Body of pancreas (tissue), 4 donors: ENCODE results near the gene COMMD2. TPM values are rescaled to one million over a fixed set of nuclear protein-coding genes. Genes with fewer than 3 reads are reported as not detected.

Experiments
- ATAC-seq: fragments of 150-250 bp; one replicate; pipeline ENCODE4 v1.9.1; 2016
- DNase-seq, 4 donors: peaks; one replicate each; pipeline ENCODE4 v3.0.0-alpha.2; 2019
- H3K27ac ChIP-seq, 4 donors: fragments of 200-600 bp; sonication (generic); 1 replicate in 3 of 4; 2 replicates in 1 of 4; pipeline versions ENCODE4 v1.5.1 to v1.6.1; 2016 to 2019; ENCODE audit warnings: mild to moderate bottlenecking in 1 of 4, mixed read lengths in 1 of 4, moderate library complexity in 1 of 4
- H3K27me3 ChIP-seq, 2 donors: fragments of 200-600 bp; sonication (generic); one replicate each; pipeline ENCODE4 v1.6.0; 2016; ENCODE audit warnings: mild to moderate bottlenecking in 1 of 2
- H3K36me3 ChIP-seq, 2 donors: fragments of 200-600 bp; sonication (generic); replicated peaks in 1 of 2; 2 replicates each; pipeline ENCODE4 v1.5.1; 2016; ENCODE audit warnings: low read depth in 2 of 2; ENCODE audit not compliant: insufficient read depth in 1 of 2
- H3K4me1 ChIP-seq: fragments of 200-600 bp; sonication (generic); one replicate; pipeline ENCODE4 v1.6.0; 2016
- H3K4me3 ChIP-seq, 2 donors: fragments of 200-600 bp; sonication (generic); 1 replicate in 1 of 2; 2 replicates in 1 of 2; pipeline ENCODE4 v1.5.1; 2016 to 2019
- H3K9me3 ChIP-seq, 3 donors: fragments of 200-600 bp; sonication (generic); 1 replicate in 2 of 3; 2 replicates in 1 of 3; pipeline ENCODE4 v1.5.1; 2016
- POLR2A ChIP-seq, 3 donors: fragments of 450-650 bp; IDR thresholded peaks; one replicate each; pipeline ENCODE4 v1.6.1; 2016; ENCODE audit warnings: antibody characterized with exemption in 3 of 3, mild to moderate bottlenecking in 2 of 3
- WGBS, 2 donors: methylation state at CpG; one replicate each; pipeline ENCODE4 v1.1.5; 2017; 5-methylcytosine and 5-hydroxymethylcytosine counted together
- intact Hi-C: fragments of 100-400 bp; cut with DNase I; formaldehyde crosslinking; loops from one replicate; pipeline ENCODE4 v1.15.1; 2023
- total RNA-seq, 2 donors: library from RNA; depleted of rRNA; stranded (reverse); fragments of >200 nt; gene quantifications; one replicate each; pipeline ENCODE4 v1.1.0, GENCODE V29; 2016
- TF ChIP-seq, protein P1 (sequence below), 7 experiments: fragments of 450-650 bp in 4 of 7; fragments of 200-600 bp in 3 of 7; sonication (generic) in 3 of 7; IDR thresholded peaks; one replicate each; pipeline ENCODE4 v1.5.1; 2016 to 2019; ENCODE audit warnings: antibody characterized with exemption in 7 of 7

The COMMD2 gene
- total RNA-seq, 2 donors from 2014 or later, result 8.2 to 41.2 TPM

DNA sequence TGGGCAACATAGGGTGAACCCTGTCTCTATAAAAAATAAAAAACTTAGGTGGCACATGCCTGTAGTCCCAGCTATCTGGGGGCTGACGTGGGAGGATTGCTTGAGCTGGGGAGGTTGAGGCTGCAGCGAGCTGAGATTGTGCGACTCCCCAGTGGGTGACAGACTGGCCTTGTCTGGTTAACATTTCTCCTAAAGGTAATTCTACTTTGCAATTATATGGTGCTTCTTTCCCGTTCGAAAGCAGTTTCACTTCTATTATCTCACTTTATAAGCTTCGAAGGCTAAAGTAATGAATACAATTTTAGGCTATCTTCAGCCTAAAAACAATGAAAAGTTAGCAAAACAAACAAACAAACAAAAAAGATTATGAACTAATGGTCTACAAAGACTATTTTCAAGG is 35.3 kb downstream of the COMMD2 start:
- H3K27ac ChIP-seq, result no peak overlapping the region

DNA sequence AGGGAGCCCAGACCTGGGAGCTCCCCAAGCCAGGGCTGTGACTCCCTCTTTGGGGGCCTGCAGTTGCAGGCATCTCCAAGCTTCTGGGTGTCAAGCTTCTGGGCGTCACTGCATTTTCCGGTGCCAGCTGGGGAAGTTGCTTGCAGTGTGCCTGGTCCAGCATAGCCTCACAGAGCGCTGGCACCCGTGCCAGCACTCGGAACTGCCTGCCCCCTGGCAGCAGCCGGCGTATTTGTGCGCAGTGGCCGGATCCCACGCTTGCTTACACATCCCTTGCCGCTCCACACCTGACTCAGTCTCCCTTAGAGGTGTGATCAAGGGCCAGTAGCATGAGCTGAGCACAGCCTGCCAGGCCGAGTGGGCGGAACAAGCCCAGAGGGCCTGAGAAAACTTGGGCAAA is 37.0 kb downstream of the COMMD2 start:
- no peaks in the 10 kb centered on the region for H3K9me3 ChIP-seq
- no peaks in the 10 kb centered on the region for H3K27me3 ChIP-seq
- DNase-seq (no peak), ATAC-seq (no peak)
- TF ChIP-seq, protein P1, sequence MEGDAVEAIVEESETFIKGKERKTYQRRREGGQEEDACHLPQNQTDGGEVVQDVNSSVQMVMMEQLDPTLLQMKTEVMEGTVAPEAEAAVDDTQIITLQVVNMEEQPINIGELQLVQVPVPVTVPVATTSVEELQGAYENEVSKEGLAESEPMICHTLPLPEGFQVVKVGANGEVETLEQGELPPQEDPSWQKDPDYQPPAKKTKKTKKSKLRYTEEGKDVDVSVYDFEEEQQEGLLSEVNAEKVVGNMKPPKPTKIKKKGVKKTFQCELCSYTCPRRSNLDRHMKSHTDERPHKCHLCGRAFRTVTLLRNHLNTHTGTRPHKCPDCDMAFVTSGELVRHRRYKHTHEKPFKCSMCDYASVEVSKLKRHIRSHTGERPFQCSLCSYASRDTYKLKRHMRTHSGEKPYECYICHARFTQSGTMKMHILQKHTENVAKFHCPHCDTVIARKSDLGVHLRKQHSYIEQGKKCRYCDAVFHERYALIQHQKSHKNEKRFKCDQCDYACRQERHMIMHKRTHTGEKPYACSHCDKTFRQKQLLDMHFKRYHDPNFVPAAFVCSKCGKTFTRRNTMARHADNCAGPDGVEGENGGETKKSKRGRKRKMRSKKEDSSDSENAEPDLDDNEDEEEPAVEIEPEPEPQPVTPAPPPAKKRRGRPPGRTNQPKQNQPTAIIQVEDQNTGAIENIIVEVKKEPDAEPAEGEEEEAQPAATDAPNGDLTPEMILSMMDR (IDR thresholded peaks at IDR 0.05), result no peak
- TF ChIP-seq POLR2A (IDR thresholded peaks at IDR 0.05), result no peak
- no peak overlapping the region for H3K27ac ChIP-seq
- peaks cover 5% of the 10 kb centered on the region for H3K4me1 ChIP-seq
- H3K4me3 ChIP-seq, result no peak overlapping the region
- 89 to 91% methylated on average over 11 to 13 of the region's 13 CpGs for WGBS, 2 donors
- intact Hi-C loops, result loop anchor here (10.0 kb wide), 1 partner anchor 200 kb away; no protein-coding TSS in a partner anchor
- H3K36me3 ChIP-seq, result no peaks in the 10 kb centered on the region

More for the DNA sequence above, 35.3 kb downstream of the COMMD2 start:
- ATAC-seq (peak; percentile 15), DNase-seq (no peak)
- no peaks in the 10 kb centered on the region for H3K36me3 ChIP-seq
- no peak for TF ChIP-seq POLR2A (IDR thresholded peaks at IDR 0.05)
- TF ChIP-seq, protein P1 (IDR thresholded peaks at IDR 0.05), result no peak
- H3K4me3 ChIP-seq, result no peak overlapping the region
- WGBS, 2 donors, result 11 to 34% methylated on average over 6 of the region's 6 CpGs
- H3K4me1 ChIP-seq, result peaks cover 5% of the 10 kb centered on the region
- no peaks in the 10 kb centered on the region for H3K27me3 ChIP-seq
- no peaks in the 10 kb centered on the region for H3K9me3 ChIP-seq
- intact Hi-C loops, result loop anchor here (10.0 kb wide), 1 partner anchor 202 kb away; no protein-coding TSS in a partner anchor

DNA sequence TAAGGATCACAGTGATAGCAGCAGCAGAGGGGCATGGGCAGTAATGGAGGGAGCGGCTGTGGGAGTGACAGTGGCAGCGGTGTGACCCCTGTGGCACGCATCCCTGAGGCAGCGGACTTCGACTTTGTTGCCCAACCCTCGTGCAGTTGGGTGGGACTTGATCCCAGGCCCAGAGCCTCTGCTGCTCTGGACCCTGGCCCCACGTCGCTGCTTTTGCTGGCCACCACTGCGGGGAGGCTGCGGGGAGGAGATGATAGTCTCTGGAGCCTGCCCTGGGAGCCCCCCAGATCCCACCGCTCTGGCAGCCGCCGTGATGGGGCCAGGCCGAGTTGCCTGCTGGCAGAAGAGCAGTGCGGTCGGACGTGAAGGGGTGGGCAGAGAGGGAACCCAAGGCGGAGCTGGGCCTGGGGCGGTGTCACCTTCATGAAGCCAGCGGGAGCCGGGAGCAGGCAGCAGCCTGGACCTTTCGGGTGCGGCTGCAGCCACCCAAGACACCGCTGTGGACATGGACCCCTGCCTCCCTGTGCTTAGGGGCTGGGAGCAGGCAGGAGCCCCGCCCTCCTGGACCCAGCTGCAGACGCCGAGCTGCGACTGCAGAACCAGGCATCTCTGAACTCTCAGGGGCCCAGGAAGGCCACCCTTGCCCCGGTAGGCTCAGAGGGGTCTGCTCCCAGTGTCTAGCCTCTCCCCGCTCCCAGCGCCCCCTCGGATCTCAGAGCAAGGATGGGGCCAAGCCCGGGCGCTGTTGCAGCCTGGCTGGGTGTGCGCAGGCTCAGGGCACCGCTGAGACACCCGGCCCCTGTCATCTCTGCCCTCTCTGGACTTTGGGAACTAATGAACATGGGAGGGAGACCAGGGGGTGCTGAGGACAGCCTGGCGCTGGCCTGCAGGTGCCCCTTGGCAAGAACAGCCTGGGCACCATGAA is 38.3 kb downstream of the COMMD2 start:
- no peak for DNase-seq
- intact Hi-C loops, result loop anchor here (10.0 kb wide), 1 partner anchor 199 kb away; no protein-coding TSS in a partner anchor

DNA sequence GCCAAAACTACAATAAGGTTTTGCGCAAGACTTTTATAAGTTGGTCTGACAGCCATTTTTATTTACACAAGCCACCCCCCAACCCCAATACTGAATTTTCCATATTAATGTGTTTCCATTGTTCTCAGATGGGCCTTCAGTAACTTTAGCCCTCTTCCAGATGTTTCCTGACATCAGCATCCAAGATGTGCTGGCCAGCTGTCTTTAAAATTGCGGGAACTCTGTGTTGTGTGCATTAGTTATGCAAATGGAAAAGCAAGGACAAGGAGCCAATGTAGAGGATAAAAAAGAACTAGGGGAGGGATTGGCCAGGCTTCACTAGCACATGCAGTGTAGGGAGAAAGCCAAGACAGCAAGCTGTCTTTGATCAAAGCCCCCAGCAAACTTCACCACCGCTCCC is 45.4 kb downstream of the COMMD2 start:
- H3K36me3 ChIP-seq, result no peaks in the 10 kb centered on the region
- H3K4me3 ChIP-seq, result no peak overlapping the region
- intact Hi-C loops, result no loop called here
- ATAC-seq, result no peak
- no peaks in the 10 kb centered on the region for H3K27me3 ChIP-seq
- no peaks in the 10 kb centered on the region for H3K9me3 ChIP-seq
- 77 to 88% methylated on average over 3 of the region's 3 CpGs for WGBS, 2 donors
- no peak overlapping the region for H3K27ac ChIP-seq
- no peak for TF ChIP-seq POLR2A (IDR thresholded peaks at IDR 0.05)
- TF ChIP-seq, protein P1 (IDR thresholded peaks at IDR 0.05), result no peak
- DNase-seq, result no peak
- H3K4me1 ChIP-seq, result no peaks in the 10 kb centered on the region

More for the DNA sequence above, 38.3 kb downstream of the COMMD2 start:
- 84 to 89% methylated on average over 14 to 34 of the region's 38 CpGs for WGBS, 2 donors
- H3K4me3 ChIP-seq, result no peak overlapping the region
- ATAC-seq, result no peak
- no peak for TF ChIP-seq POLR2A (IDR thresholded peaks at IDR 0.05)
- TF ChIP-seq, protein P1 (IDR thresholded peaks at IDR 0.05), result no peak
- H3K4me1 ChIP-seq, result peaks cover 5% of the 10 kb centered on the region
- no peaks in the 10 kb centered on the region for H3K27me3 ChIP-seq
- H3K9me3 ChIP-seq, result no peaks in the 10 kb centered on the region
- H3K27ac ChIP-seq, result no peak overlapping the region
- no peaks in the 10 kb centered on the region for H3K36me3 ChIP-seq
